ENCODE measurements around the gene PCSK4. TPM values are rescaled to one million over a fixed set of nuclear protein-coding genes. Genes with fewer than 3 reads are reported as not detected.

Gene PCSK4
- total RNA-seq, 2 donors from 2014 or later = 1.0 to 4.4 TPM

GRCh38 chr19:1508507-1508856 is 18.3 kb upstream of the PCSK4 start:
- Histone ChIP-seq H3K4me3 (peak overlapping the region; percentile 16 to 44), H3K27me3 (no peaks in the 10 kb centered on the region), H3K9me3 (no peaks in the 10 kb centered on the region), H3K36me3 (peaks cover 11% of the 10 kb centered on the region), H3K4me1 (peaks cover 0 to 22% of the 10 kb centered on the region in 2 donors), H3K27ac (peak overlapping the region; percentile 83 to 92)
- TF ChIP-seq, protein P1, sequence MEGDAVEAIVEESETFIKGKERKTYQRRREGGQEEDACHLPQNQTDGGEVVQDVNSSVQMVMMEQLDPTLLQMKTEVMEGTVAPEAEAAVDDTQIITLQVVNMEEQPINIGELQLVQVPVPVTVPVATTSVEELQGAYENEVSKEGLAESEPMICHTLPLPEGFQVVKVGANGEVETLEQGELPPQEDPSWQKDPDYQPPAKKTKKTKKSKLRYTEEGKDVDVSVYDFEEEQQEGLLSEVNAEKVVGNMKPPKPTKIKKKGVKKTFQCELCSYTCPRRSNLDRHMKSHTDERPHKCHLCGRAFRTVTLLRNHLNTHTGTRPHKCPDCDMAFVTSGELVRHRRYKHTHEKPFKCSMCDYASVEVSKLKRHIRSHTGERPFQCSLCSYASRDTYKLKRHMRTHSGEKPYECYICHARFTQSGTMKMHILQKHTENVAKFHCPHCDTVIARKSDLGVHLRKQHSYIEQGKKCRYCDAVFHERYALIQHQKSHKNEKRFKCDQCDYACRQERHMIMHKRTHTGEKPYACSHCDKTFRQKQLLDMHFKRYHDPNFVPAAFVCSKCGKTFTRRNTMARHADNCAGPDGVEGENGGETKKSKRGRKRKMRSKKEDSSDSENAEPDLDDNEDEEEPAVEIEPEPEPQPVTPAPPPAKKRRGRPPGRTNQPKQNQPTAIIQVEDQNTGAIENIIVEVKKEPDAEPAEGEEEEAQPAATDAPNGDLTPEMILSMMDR (IDR thresholded peaks at IDR 0.05) = no peak
- no peak for DNase-seq (ENCODE audit: low spot score)

DNA sequence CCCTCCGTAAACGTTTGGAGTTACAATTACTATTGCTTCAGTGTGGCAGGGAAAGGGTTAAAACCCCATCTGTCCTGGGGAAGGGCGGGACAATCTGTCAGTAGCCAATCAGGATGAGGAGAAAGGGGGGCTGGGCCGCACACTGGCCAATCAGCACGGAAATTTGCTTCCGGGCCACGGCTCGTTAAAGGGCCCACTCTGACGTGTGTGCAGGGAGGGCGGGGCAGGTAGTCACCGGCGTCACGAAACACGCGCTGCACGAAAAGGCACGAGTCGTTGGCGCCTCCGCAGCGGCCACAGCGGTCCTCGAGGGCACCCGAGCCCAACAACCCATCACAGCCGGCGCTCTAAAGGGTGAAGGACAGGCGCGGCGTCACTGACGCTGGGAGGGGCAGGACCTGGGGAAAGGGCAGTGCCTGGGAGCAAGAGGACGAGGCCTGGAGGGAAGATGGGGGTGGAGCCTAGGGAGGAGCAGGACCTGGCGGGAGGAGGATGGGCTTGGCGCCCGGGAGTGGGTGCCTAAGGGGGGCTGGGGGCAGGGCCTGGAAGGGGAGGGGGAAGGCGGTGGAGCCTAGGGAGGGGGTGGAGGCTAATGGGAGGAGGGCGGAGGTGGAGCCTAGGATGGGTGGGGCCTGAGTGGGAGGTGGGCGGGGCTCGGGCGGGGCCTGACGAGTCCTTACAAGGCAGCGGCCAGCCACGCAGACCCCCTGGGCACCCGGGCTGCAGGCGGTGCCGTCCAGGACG is 17.8 kb upstream of the PCSK4 start:
- Histone ChIP-seq H3K27ac (peak overlapping the region; percentile 83 to 92), H3K9me3 (no peaks in the 10 kb centered on the region), H3K36me3 (peaks cover 11% of the 10 kb centered on the region), H3K27me3 (no peaks in the 10 kb centered on the region), H3K4me3 (peak overlapping the region; percentile 16 to 44), H3K4me1 (peaks cover 0 to 23% of the 10 kb centered on the region in 2 donors)
- peak; percentile 96 for DNase-seq (ENCODE audit: low spot score)
- TF ChIP-seq, protein P1 (IDR thresholded peaks at IDR 0.05) = no peak

- Histone ChIP-seq H3K9me3 (no peaks in the 10 kb centered on the region), H3K4me1 (peaks cover 0 to 20% of the 10 kb centered on the region in 2 donors), H3K4me3 (peak overlapping the region in 1 of 2 donors; percentile 44), H3K27me3 (no peaks in the 10 kb centered on the region), H3K27ac (peak overlapping the region; percentile 83 to 92), H3K36me3 (peaks cover 11% of the 10 kb centered on the region)
- no peak for DNase-seq (ENCODE audit: low spot score)
- TF ChIP-seq, protein P1 (IDR thresholded peaks at IDR 0.05) = no peak
Observed at GRCh38 chr19:1507192-1507660, 17.1 kb upstream of the PCSK4 start.

DNA sequence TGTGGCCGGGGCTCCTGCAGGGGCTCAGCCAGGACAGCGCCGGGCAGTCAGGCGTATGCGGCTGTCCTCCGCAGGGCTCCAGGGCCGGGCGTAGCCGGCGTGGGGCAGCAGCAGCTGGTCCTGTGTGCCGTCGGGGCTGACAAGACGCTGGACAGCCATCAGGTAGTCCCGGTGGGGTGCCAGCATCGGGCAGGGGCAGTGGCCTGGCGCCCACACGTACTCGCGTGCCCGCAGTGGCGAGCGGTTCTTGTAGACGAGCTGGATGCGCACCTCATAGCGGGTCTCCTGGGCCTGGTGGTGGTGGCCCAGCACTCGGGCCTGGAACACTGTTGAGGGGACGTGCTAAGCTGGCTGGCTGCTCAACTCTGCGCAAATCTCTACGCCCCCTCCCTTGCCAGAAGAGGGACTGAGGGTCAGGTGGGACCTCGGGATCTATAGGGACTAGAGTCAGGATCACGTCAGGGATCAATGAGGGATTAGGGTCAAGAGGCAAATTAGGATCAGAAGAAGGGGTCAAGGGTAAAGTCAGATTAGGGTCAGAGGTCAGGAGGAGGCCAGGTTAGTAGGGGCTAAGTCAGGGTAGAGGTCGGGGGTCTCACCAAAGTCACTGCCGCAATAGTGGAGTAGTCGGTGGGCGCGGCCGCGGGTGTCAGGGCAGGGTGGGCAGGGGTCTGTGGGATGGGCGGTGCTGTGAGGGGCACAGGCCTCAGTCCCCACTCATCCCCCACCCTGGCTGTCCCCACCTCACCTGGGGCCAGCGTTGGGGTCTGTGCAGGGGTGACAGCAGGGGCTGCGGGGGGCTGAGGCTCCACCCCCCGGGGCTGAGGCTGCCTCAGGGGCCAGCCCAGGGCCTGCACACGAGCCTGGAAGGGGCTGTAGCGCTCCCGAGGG is 16.1 kb upstream of the PCSK4 start:
- no peak for DNase-seq (ENCODE audit: low spot score)
- no peaks in the 10 kb centered on the region for H3K9me3 ChIP-seq
- no peak overlapping the region for H3K4me3 ChIP-seq
- peaks cover 11% of the 10 kb centered on the region for H3K36me3 ChIP-seq
- peak overlapping the region in 1 of 2 donors; percentile 83 for H3K27ac ChIP-seq
- H3K27me3 ChIP-seq = no peaks in the 10 kb centered on the region
- H3K4me1 ChIP-seq = peaks cover 0 to 16% of the 10 kb centered on the region in 2 donors
- TF ChIP-seq, protein P1 (IDR thresholded peaks at IDR 0.05) = no peak

DNA sequence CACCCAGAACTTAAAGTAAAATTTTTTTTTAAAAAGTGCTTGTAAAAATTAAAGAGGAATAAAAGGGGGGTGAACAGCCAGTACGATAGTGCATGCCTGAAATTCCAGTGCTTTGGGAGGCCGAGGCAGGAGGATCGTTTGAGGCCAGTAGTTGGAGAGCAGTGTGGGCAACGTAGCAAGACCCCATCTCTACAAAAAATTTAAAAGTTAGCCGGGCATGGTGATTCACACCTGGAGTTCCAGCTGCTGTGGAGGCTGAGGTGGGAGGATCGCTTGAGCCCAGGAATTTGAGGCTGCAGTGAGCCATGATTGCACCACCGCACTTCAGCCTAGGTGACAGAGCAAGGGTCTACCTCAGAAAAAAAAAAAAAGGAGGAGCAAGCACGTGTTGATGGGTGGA is 14.9 kb upstream of the PCSK4 start:
- H3K4me1 ChIP-seq = peaks cover 0 to 16% of the 10 kb centered on the region in 2 donors
- peaks cover 11% of the 10 kb centered on the region for H3K36me3 ChIP-seq
- no peaks in the 10 kb centered on the region for H3K9me3 ChIP-seq
- TF ChIP-seq, protein P1 (IDR thresholded peaks at IDR 0.05) = no peak
- H3K27ac ChIP-seq = no peak overlapping the region
- DNase-seq (ENCODE audit: low spot score) = no peak
- no peak overlapping the region for H3K4me3 ChIP-seq
- H3K27me3 ChIP-seq = no peaks in the 10 kb centered on the region

All from right atrium auricular region (tissue), 2 donors.